HT1080 (cell line): ENCODE results near the gene EGR1. TPM values are rescaled to one million over a fixed set of nuclear protein-coding genes. Genes with fewer than 3 reads are reported as not detected.

Source experiments
- DNase-seq: peaks from one replicate; pipeline ENCODE4 v3.0.0-alpha.2; 2015; ENCODE audit warnings: low read depth
- total RNA-seq: library from RNA; depleted of rRNA; stranded (reverse); fragments of >200 nt; shearing (Covaris generic); gene quantifications from 2 replicates; pipeline ENCODE4 v1.2.3, GENCODE V29; 2014

The EGR1 gene
- total RNA-seq, 1 experiment from 2014 or later = 0.64 TPM

DNA sequence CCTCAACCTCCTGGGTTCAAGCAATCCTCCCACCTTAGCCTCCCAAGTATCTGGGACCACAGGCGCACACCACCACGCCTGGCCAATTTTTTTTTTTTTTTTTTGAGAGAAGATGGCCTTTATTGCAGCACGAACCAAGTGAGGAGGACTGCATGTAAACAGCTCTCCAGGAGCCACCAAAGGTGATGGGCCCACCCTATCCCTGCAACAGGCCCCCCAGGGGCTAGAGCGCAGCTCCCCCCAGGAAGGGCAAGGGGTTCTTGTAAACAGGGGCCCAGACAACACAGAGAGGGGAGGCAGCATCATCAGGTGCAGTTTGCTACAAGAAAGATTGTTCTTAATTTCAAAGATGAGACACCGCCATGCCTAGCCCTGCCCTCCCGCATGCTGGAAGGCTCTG, 12.6 kb upstream of the EGR1 start:
- no peak for DNase-seq

DNA sequence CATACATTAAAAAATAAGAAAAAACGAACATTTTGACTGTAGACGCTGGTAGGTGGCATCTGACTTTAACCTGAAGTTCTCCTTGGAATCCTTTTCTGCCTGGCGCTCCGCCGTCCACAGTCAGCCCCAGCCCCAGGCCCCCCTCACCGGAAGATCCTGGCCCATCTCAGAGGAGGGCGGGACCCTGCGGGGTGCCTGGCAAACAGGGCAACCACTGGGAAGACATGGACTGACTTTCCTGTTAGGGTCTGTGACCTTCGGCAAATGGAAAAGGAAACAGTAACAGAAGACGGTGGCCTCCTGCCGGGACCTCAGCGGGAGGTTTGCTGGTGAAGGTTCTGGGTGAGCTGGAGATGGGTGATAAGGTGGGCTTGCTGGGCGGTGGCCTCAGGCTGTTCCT, 11.7 kb upstream of the EGR1 start:
- DNase-seq = no peak

DNA sequence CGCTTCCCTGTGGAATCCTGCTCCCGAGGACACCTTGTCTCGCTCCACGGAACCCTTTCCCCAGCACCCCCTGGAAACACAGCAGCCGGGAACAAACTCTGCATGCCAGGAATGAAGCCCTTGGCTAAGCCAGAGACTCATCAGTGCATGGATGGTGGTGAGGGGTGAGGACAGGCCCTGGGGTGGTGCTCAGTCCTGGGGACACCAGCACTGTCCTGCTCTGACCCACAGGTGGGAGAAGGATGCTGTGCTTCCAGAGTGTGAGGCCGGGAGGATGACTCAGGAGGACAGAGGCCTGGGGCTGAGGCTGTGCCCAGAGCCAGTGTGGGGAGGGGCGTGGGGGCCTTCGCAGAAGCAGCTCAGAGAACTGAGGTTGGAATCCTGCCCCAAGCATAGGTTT, 11.2 kb upstream of the EGR1 start:
- no peak for DNase-seq

DNA sequence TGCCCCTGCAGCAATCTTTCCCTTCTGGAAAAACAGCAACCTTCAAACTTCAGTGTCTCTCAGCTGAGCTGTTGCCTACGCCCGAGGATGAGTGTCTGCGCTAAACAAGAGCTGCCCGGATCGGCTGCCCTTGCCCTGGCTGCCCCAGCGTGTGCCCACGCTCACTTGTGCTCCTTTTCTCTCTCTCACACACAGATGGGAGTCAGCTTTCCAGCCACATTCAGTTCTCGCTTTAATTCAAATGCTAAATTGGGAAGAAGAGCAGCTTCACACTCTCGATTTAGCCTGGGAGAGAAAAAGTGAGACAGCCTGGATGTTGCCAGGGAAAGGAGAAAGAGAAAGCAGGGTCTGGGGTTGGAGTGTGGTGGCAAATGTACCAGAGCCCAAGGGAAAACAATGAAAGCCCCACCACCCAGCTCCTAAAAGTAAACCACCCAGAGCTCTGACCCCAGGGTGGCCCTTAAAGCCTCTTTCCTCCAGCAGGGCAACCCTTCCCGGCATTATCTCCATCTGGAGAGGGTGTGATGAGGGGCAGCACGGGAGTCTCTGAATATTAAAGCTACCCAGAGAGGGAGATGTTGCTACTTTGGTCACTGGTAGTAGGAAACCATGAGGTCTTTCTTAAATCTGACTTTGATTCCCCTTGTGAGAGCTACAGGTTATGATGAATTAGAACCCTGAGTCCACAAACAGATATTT, 9.9 kb upstream of the EGR1 start:
- no peak for DNase-seq

DNA sequence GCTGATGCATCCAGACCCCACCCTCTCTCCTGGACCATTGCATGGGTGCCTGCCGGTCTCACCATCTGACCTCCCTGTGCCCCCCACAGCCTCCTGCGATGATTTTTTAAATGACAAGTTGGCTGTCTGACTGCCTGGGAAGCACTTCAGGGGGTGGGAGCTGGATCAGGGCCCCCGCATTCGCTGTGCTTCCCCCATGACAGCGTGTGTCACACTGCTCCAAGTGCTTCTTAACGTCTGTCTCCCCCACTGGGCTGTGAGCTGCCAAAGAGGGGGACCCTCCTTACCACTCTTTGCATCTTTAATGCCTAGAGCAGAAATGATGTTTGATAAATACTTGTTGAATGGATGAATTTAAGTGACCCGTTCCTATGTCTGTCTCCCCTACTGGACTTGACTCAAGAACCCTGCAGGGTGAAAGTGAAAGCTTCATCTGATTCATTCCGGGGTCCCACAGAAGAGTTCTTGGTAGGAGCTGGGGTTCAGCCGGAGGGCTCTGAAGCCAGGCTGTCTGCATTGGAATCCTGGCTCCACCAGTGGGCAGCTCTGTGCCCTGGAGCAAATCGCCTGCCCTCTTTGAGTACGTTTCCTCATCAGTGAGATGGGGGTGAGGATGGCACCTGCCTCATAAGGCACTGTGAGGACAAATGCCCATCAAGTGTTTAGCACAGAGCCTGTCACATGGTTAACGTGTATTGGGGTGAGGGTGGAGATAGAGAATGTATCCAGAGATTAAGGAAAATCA, 7.6 kb upstream of the EGR1 start:
- no peak for DNase-seq

DNA sequence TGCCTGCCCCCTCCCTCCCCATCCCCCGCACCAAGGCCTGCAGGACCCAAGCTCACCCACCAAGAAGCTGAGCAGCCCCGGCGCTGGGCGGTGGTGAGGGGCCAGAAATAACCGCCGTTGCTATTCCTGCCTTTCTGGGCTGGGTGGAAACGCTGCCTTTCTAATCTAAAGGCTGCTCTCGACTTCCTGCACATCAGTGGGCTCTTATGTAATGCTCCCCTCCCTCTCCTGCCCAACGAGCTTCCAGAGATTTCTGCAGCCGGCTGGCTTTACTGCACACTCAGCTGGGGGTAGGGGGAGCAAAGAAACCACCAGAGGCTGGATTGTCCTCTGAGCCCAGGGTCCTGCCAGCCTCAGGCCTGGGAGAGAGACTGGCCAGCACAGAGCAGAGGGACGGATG, 6.9 kb upstream of the EGR1 start:
- DNase-seq = no peak

DNA sequence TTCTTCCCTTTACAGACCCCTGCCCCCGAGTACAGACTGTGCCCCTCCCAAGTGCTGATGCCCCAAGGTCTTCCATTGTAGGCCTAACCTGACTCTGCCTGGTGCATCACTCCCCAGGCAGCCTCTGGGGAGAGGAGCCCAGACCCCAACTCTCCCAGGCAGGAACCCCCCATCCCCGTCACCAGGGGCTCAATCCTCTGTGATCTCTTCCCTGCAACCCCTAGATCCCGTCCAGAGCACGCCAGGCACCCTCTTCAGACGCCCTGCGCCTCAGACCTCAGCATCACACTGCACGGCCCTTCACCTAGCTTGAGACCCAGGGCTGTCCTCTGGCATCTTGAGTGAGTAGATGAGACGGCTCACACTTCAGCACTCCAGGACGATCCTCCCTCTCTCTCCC, 6.4 kb upstream of the EGR1 start:
- DNase-seq = no peak

DNA sequence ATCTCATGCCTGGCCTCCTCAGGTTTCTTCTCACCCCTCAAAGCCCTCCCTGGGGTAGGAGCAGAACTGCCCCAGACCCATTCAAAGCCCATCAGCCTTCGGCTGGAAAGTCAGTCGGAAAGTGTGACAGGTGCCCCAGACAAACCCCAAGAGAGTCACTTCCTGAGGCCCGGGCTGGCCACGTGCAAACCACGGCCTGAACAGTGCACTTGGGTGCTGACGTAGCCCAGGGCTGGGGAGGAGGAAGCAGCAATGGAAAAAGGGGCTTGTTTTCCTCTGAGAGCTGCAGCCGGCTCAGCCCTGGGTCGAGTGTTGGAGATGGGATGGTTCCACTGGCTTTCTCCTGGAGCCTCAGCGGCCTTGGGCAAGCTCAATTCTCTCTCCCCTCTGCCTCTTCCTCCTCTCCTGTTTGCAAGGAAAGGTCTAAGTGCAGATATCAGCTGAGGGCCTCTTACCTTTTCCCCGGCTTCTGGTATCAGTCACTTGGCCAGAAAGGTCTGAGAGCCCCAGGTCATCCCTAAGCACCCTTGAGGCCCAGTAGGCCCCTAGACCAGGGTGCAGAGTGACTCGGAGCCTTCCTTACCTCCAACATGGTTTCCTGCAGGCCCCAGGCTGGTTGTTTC, 5.9 kb upstream of the EGR1 start:
- no peak for DNase-seq

DNA sequence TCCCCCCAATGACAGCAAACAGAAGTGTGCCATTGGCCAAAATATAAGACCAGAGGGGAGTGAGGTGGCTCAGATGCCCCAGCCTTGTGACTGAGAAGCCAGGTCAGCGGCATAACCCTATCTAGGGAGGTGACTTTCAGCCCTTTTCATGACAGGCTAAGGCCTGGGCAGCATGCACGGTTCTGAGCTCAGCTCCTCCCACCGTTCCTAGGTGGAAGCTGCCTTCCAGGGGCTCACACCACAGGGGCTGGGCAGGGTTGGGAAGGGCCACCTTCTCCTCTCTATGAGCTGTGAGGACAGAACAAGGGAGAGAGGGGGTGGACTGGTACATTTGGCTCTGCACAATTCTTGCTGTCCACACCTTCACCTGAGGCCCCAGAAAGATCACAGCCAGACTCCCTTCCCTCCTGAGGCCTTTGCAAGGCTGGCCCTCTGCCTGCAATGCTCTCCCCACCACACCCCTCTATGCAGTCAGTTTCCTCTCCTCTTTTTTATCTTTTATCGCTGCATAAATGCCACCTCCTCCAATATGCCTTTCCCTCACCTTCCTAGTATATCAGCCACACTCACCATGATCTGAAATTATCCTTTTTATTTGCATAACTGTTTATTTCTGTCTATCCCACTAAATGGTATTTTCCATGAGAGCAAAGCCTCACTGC, 5.1 kb upstream of the EGR1 start:
- no peak for DNase-seq

DNA sequence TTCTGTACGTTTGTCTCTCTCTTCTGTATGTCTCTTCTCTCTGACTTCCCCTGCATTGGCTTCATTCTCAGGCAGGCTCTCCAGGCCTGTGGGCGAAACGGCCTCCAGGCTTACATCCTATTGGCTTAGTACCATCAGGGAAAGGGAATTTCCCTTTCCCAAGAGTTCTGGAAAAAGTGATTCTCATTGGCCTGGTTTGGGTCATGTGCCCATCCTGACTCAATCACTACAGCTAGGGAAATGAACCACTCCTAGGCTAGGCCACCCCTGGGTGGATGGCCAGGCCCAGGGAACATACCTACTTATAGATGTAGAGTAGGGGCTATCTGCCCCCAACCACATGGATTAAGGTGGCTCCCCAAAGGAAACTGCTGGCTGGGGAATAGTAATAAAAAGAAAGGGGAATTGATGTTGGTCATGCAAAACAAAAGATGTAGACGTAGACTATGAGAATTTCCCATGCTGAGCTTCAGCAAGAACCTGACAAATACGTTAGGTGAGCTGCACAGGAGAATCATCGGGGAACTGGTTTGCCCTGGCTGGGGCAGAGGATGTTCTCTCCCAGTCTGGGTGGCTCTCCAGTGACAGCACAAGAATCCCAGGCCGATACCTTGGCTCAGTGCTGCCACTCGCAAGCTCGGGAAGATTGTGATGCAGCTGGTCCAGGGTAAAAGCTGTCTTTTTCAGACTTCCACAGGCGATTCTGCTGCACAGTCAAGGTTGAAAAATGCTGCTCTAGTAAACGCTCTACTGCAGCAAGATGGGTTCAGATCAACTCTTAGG, 3.7 kb upstream of the EGR1 start:
- peak; percentile 75 for DNase-seq

DNA sequence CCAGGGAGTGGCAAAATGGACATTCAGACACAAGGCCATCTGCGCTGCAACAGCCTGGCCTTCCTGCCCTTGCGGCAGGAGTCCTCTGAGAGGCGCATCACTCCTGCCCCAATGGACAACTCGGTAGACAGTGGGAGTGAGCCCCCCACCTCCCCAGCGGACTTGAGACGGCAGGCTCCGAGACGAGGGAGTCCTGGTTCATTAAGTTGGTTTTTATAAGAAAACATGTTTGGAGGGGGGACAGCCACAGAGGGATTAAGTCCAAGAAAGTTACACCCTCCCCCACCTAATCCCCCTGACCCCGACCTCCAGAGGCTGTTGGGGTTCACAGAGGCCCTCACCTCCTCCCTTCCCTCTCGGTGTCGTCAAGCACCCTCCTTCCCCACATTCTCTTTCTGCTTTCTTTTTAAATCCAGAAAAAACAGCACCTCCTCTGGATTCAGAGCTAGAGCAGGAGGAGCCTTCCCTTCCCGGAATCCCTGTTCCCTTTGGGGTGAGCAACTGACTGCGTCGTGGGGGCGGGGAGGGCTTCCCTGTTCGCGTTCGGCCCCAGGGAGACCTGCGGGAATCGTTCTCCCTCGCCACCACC, 1.8 kb upstream of the EGR1 start:
- DNase-seq = no peak

DNA sequence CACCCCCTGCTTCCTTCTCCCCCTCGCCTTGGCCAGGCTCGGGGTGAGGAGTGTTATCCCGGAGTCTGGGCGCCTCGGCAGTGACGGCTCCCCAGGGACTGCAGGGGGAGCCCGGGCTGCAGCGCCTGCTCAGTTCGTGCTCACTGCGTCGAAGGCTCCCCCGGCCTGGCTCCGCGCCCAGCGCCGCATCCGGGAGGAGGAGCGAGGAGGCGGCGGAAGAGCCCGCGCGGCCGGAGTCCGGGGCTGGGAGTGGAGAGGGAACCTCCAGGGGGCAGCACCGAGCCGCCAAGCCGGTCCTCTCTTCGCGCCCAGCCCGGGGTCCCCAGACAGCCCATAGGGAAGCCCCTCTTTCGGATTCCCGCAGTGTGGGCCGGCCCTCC, 1.3 kb upstream of the EGR1 start:
- DNase-seq = peak; percentile 95

DNA sequence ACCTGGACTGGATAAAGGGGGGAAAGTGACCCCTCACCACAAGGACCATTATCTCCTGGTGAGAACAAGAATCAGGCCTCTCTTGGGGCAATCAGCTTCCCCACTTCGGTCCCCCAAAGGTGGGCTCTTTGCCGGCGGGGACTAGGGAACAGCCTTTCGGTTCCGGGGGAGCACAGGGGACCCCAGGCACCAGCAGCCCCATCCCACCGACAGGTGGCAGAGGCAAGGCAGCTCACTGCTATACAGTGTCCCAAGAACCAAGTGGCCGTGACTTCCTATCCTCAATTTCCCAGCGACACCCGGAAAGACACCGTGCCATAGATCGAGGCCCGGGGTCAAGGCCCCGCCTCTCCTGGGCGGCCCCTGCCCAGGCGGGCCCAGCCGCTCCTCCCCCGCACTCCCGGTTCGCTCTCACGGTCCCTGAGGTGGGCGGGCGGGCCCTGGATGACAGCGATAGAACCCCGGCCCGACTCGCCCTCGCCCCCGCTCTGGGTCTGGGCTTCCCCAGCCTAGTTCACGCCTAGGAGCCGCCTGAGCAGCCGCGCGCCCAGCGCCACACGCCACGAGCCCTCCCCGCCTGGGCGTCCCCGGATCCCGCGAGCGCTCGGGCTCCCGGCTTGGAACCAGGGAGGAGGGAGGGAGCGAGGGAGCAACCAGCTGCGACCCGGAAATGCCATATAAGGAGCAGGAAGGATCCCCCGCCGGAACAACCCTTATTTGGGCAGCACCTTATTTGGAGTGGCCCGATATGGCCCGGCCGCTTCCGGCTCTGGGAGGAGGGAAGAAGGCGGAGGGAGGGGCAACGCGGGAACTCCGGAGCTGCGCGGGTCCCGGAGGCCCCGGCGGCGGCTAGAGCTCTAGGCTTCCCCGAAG, 655 bp upstream of the EGR1 start:
- DNase-seq = peak; percentile 97

DNA sequence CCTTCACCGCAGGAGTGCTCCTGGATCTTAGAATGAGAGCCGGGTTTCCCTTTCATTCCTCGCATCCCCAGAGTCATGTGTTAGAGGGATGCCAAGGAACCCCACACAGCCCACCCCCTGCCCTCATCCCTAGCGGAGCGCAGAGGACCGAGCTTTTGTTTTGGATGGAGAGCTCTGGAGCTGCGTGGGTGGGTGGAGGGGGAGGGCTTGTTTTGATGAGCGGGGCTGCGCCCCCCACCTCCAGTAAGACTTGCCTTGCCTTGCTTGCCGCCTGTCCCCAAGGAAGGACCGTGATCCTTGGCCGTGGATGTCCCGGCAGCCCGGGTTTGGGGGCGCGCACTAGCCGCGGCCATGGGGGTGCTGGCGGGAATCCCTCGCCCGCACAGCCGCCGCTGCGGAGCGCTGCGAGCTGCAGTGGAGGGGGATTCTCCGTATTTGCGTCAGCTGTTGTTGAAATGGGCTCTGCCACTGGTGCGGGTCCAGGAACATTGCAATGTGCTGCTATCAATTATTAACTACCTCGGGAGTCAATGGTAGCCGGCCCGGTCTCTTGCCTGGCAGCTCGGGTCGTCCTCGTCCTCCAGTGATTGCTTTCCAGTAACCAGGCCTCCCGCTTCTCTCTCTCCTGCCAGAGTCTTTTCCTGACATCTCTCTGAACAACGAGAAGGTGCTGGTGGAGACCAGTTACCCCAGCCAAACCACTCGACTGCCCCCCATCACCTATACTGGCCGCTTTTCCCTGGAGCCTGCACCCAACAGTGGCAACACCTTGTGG, 1.0 kb downstream of the EGR1 start:
- DNase-seq = no peak

DNA sequence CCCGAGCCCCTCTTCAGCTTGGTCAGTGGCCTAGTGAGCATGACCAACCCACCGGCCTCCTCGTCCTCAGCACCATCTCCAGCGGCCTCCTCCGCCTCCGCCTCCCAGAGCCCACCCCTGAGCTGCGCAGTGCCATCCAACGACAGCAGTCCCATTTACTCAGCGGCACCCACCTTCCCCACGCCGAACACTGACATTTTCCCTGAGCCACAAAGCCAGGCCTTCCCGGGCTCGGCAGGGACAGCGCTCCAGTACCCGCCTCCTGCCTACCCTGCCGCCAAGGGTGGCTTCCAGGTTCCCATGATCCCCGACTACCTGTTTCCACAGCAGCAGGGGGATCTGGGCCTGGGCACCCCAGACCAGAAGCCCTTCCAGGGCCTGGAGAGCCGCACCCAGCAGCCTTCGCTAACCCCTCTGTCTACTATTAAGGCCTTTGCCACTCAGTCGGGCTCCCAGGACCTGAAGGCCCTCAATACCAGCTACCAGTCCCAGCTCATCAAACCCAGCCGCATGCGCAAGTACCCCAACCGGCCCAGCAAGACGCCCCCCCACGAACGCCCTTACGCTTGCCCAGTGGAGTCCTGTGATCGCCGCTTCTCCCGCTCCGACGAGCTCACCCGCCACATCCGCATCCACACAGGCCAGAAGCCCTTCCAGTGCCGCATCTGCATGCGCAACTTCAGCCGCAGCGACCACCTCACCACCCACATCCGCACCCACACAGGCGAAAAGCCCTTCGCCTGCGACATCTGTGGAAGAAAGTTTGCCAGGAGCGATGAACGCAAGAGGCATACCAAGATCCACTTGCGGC, 1.8 kb downstream of the EGR1 start:
- DNase-seq = no peak

DNA sequence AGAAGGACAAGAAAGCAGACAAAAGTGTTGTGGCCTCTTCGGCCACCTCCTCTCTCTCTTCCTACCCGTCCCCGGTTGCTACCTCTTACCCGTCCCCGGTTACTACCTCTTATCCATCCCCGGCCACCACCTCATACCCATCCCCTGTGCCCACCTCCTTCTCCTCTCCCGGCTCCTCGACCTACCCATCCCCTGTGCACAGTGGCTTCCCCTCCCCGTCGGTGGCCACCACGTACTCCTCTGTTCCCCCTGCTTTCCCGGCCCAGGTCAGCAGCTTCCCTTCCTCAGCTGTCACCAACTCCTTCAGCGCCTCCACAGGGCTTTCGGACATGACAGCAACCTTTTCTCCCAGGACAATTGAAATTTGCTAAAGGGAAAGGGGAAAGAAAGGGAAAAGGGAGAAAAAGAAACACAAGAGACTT, 2.4 kb downstream of the EGR1 start:
- no peak for DNase-seq

DNA sequence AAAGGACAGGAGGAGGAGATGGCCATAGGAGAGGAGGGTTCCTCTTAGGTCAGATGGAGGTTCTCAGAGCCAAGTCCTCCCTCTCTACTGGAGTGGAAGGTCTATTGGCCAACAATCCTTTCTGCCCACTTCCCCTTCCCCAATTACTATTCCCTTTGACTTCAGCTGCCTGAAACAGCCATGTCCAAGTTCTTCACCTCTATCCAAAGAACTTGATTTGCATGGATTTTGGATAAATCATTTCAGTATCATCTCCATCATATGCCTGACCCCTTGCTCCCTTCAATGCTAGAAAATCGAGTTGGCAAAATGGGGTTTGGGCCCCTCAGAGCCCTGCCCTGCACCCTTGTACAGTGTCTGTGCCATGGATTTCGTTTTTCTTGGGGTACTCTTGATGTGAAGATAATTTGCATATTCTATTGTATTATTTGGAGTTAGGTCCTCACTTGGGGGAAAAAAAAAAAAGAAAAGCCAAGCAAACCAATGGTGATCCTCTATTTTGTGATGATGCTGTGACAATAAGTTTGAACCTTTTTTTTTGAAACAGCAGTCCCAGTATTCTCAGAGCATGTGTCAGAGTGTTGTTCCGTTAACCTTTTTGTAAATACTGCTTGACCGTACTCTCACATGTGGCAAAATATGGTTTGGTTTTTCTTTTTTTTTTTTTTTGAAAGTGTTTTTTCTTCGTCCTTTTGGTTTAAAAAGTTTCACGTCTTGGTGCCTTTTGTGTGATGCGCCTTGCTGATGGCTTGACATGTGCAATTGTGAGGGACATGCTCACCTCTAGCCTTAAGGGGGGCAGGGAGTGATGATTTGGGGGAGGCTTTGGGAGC, 3.1 kb downstream of the EGR1 start:
- no peak for DNase-seq
